Trophoblast cell (in vitro differentiated cells and primary cell): ENCODE measurements around the gene CABP4.

Experiments
- DNase-seq, 2 donors: peaks; one replicate each; pipeline ENCODE4 v3.0.0-alpha.2; 2016
- H2AFZ ChIP-seq: 2 replicates; pipeline ENCODE4 v1.6.1; 2013; ENCODE audit warnings: low read length, moderate library complexity, mild to moderate bottlenecking; ENCODE audit not compliant: insufficient read depth, poor library complexity
- H2AK5ac ChIP-seq: 2 replicates; pipeline ENCODE4 v1.6.1; 2013; ENCODE audit warnings: mild to moderate bottlenecking, low read length
- H2BK120ac ChIP-seq: 2 replicates; pipeline ENCODE4 v1.6.1; 2013; ENCODE audit warnings: low read length, mild to moderate bottlenecking, moderate library complexity; ENCODE audit not compliant: insufficient read depth, poor library complexity
- H2BK12ac ChIP-seq: 2 replicates; pipeline ENCODE4 v1.6.1; 2013; ENCODE audit warnings: mild to moderate bottlenecking, low read length, moderate library complexity
- H2BK5ac ChIP-seq: 2 replicates; pipeline ENCODE4 v1.6.1; 2013; ENCODE audit warnings: low read length, low read depth, moderate library complexity, mild to moderate bottlenecking; ENCODE audit not compliant: poor library complexity
- H3K14ac ChIP-seq: 2 replicates; pipeline ENCODE4 v1.6.1; 2013; ENCODE audit warnings: mild to moderate bottlenecking, low read length
- H3K18ac ChIP-seq: 2 replicates; pipeline ENCODE4 v1.6.1; 2013; ENCODE audit warnings: mild to moderate bottlenecking, low read length
- H3K23ac ChIP-seq: 2 replicates; pipeline ENCODE4 v1.6.1; 2013; ENCODE audit warnings: low read length
- H3K27ac ChIP-seq: 2 replicates; pipeline ENCODE4 v1.5.1; 2013; ENCODE audit warnings: low read depth, mild to moderate bottlenecking, inconsistent platforms, low read length, moderate library complexity
- H3K27me3 ChIP-seq: 2 replicates; pipeline ENCODE4 v1.6.1; 2013; ENCODE audit warnings: inconsistent platforms, mild to moderate bottlenecking, low read length, moderate library complexity; ENCODE audit not compliant: insufficient read depth
- H3K36me3 ChIP-seq, 2 experiments: 1 replicate in 1 of 2; 2 replicates in 1 of 2; pipeline ENCODE4 v1.6.1; 2013; ENCODE audit warnings: low read length in 2 of 2, mild to moderate bottlenecking in 2 of 2, moderate library complexity in 1 of 2; ENCODE audit not compliant: insufficient read depth in 2 of 2, control insufficient read depth in 1 of 2
- H3K4ac ChIP-seq: 2 replicates; pipeline ENCODE4 v1.6.1; 2013; ENCODE audit warnings: low read depth, mild to moderate bottlenecking, low read length, moderate library complexity
- H3K4me1 ChIP-seq, 2 experiments: 1 replicate in 1 of 2; 2 replicates in 1 of 2; pipeline ENCODE4 v1.6.1; 2013; ENCODE audit warnings: low read length in 2 of 2, mild to moderate bottlenecking in 2 of 2, moderate library complexity in 1 of 2; ENCODE audit not compliant: insufficient read depth in 2 of 2, control insufficient read depth in 1 of 2
- H3K4me2 ChIP-seq: 2 replicates; pipeline ENCODE4 v1.6.1; 2013; ENCODE audit warnings: inconsistent platforms, mild to moderate bottlenecking, low read length, moderate library complexity
- H3K4me3 ChIP-seq: 2 replicates; pipeline ENCODE4 v1.5.1; 2013; ENCODE audit warnings: mild to moderate bottlenecking, low read depth, low read length, inconsistent platforms
- H3K79me1 ChIP-seq: one replicate; pipeline ENCODE4 v1.6.1; 2013; ENCODE audit warnings: low read length
- H3K79me2 ChIP-seq: 2 replicates; pipeline ENCODE4 v1.6.1; 2013; ENCODE audit warnings: low read length, mild to moderate bottlenecking; ENCODE audit not compliant: control insufficient read depth, insufficient read depth, poor library complexity
- H3K9ac ChIP-seq: 2 replicates; pipeline ENCODE4 v1.6.1; 2013; ENCODE audit warnings: mild to moderate bottlenecking, low read length
- H3K9me3 ChIP-seq: 2 replicates; pipeline ENCODE4 v1.6.1; 2013; ENCODE audit warnings: low read depth, mild to moderate bottlenecking, control low read depth, inconsistent platforms, low read length; ENCODE audit not compliant: insufficient read depth
- H4K12ac ChIP-seq: 2 replicates; pipeline ENCODE4 v1.6.1; 2013; ENCODE audit warnings: low read depth, mild to moderate bottlenecking, low read length, moderate library complexity
- H4K8ac ChIP-seq: 2 replicates; pipeline ENCODE4 v1.6.1; 2013; ENCODE audit warnings: low read depth, mild to moderate bottlenecking, low read length, moderate library complexity
- H4K91ac ChIP-seq: one replicate; pipeline ENCODE4 v1.6.1; 2013; ENCODE audit warnings: low read depth, mild to moderate bottlenecking, low read length, moderate library complexity
- WGBS: extraction: QIAGEN DNeasy Blood & Tissue Kit; methylation state at CpG from one replicate; pipeline ENCODE4 v1.1.7; 2013; ENCODE audit warnings: missing lambda C conversion rate; ENCODE audit not compliant: insufficient read length, insufficient coverage; ENCODE audit errors: extremely low coverage; 5-methylcytosine and 5-hydroxymethylcytosine counted together

The CABP4 gene

GRCh38 chr11:67421430-67422031 lies 33.6 kb upstream of the CABP4 start:
- H3K4me1 ChIP-seq, result peaks cover 12% of the 10 kb centered on the region in 2 experiments
- no peak overlapping the region for H2AK5ac ChIP-seq
- H3K27me3 ChIP-seq, result no peaks in the 10 kb centered on the region
- H3K4me2 ChIP-seq, result peak overlapping the region; percentile 50
- peak overlapping the region; percentile 57 for H2AFZ ChIP-seq
- no peak overlapping the region for H3K4me3 ChIP-seq
- H3K9ac ChIP-seq, result no peak overlapping the region
- no peak overlapping the region for H2BK12ac ChIP-seq
- H4K12ac ChIP-seq, result peak overlapping the region; percentile 72
- WGBS, result no CpG with 5 or more reads among the region's 22 CpGs
- no peak overlapping the region for H3K23ac ChIP-seq
- no peak overlapping the region for H3K27ac ChIP-seq
- H3K14ac ChIP-seq, result no peak overlapping the region
- H4K91ac ChIP-seq, result peak overlapping the region; percentile 13
- peaks cover 2% of the 10 kb centered on the region for H3K9me3 ChIP-seq
- no peak overlapping the region for H3K4ac ChIP-seq
- peak overlapping the region; percentile 91 for H4K8ac ChIP-seq
- H3K79me2 ChIP-seq, result peaks cover 2% of the 10 kb centered on the region
- DNase-seq, result no peak
- H2BK5ac ChIP-seq, result no peak overlapping the region
- H3K18ac ChIP-seq, result peak overlapping the region; percentile 29
- H3K36me3 ChIP-seq, result no peaks in the 10 kb centered on the region
- H3K79me1 ChIP-seq, result peaks cover 2% of the 10 kb centered on the region
- H2BK120ac ChIP-seq, result no peak overlapping the region

- Histone ChIP-seq H3K4me1 (peaks cover 12 to 15% of the 10 kb centered on the region in 2 experiments), H3K4me3 (no peak overlapping the region), H2BK12ac (no peak overlapping the region), H3K18ac (no peak overlapping the region), H3K36me3 (no peaks in the 10 kb centered on the region), H3K79me1 (peaks cover 3% of the 10 kb centered on the region), H4K12ac (no peak overlapping the region), H3K23ac (no peak overlapping the region), H2AFZ (no peak overlapping the region), H3K14ac (no peak overlapping the region), H3K9ac (no peak overlapping the region), H2AK5ac (no peak overlapping the region), H3K79me2 (peaks cover 2% of the 10 kb centered on the region), H3K9me3 (peaks cover 2% of the 10 kb centered on the region), H3K27ac (no peak overlapping the region), H2BK120ac (no peak overlapping the region), H4K8ac (no peak overlapping the region), H3K27me3 (no peaks in the 10 kb centered on the region), H4K91ac (no peak overlapping the region), H2BK5ac (no peak overlapping the region), H3K4ac (no peak overlapping the region), H3K4me2 (no peak overlapping the region)
- DNase-seq, result peak in 1 of 2 donors; percentile 41
- no CpG with 5 or more reads among the region's 6 CpGs for WGBS
These were observed 32.3 kb upstream of the CABP4 start for GRCh38 chr11:67422891-67423290.

GRCh38 chr11:67423466-67423865 lies 31.7 kb upstream of the CABP4 start:
- Histone ChIP-seq H3K14ac (no peak overlapping the region), H2BK5ac (no peak overlapping the region), H3K9me3 (peaks cover 2% of the 10 kb centered on the region), H3K4me1 (peaks cover 12 to 15% of the 10 kb centered on the region in 2 experiments), H2AFZ (no peak overlapping the region), H4K8ac (no peak overlapping the region), H4K91ac (no peak overlapping the region), H3K4me2 (no peak overlapping the region), H3K4me3 (no peak overlapping the region), H2BK120ac (no peak overlapping the region), H3K9ac (no peak overlapping the region), H3K18ac (no peak overlapping the region), H3K27ac (no peak overlapping the region), H3K4ac (no peak overlapping the region), H2AK5ac (no peak overlapping the region), H2BK12ac (no peak overlapping the region), H3K36me3 (no peaks in the 10 kb centered on the region), H3K79me2 (peaks cover 3% of the 10 kb centered on the region), H3K23ac (no peak overlapping the region), H3K79me1 (peaks cover 6% of the 10 kb centered on the region), H3K27me3 (no peaks in the 10 kb centered on the region), H4K12ac (no peak overlapping the region)
- no CpG with 5 or more reads among the region's 13 CpGs for WGBS
- no peak for DNase-seq

GRCh38 chr11:67423891-67424613 lies 31.1 kb upstream of the CABP4 start:
- H3K9ac ChIP-seq, result no peak overlapping the region
- no peak overlapping the region for H2AK5ac ChIP-seq
- H3K4ac ChIP-seq, result no peak overlapping the region
- H4K8ac ChIP-seq, result no peak overlapping the region
- no peak overlapping the region for H3K4me2 ChIP-seq
- no peak overlapping the region for H3K14ac ChIP-seq
- no peak for DNase-seq
- peaks cover 10% of the 10 kb centered on the region for H3K79me1 ChIP-seq
- H3K18ac ChIP-seq, result no peak overlapping the region
- no peaks in the 10 kb centered on the region for H3K27me3 ChIP-seq
- H4K12ac ChIP-seq, result no peak overlapping the region
- H3K9me3 ChIP-seq, result peaks cover 2% of the 10 kb centered on the region
- peaks cover 12 to 16% of the 10 kb centered on the region in 2 experiments for H3K4me1 ChIP-seq
- no peak overlapping the region for H3K4me3 ChIP-seq
- no peak overlapping the region for H3K23ac ChIP-seq
- peaks cover 7% of the 10 kb centered on the region for H3K79me2 ChIP-seq
- H2BK12ac ChIP-seq, result no peak overlapping the region
- no CpG with 5 or more reads among the region's 34 CpGs for WGBS
- no peak overlapping the region for H3K27ac ChIP-seq
- no peak overlapping the region for H2BK120ac ChIP-seq
- no peaks in the 10 kb centered on the region for H3K36me3 ChIP-seq
- no peak overlapping the region for H2BK5ac ChIP-seq
- H4K91ac ChIP-seq, result no peak overlapping the region
- H2AFZ ChIP-seq, result no peak overlapping the region
